ENCODE data around the gene OGFOD3.

The OGFOD3 gene

GRCh38 chr17:82447876-82448275 lies 29.5 kb upstream of the OGFOD3 start:
- Histone ChIP-seq H3K27me3 (ENCODE audit: low read length) (no peaks in the 10 kb centered on the region), H3K9me2 (replicated peaks; ENCODE audit: insufficient read depth, low read length) (no peaks in the 10 kb centered on the region), H3F3A (ENCODE audit: insufficient read depth) (peaks cover 16% of the 10 kb centered on the region), H2AFZ (ENCODE audit: low read depth, low read length, severe bottlenecking) (no peak overlapping the region), H3K9ac (ENCODE audit: low read length) (no peak overlapping the region), H3K4me2 (ENCODE audit: low read depth, low read length, poor library complexity, severe bottlenecking) (no peak overlapping the region), H3K36me3 (ENCODE audit: low read length) (0 out of 2 replicates have a peak, but pooled peaks cover 4% of the 10 kb centered on the region), H3K27ac (ENCODE audit: low read depth, low read length) (no peak overlapping the region; the same call in 1 of the 2 replicates), H3K9me3 (ENCODE audit: insufficient read depth, low read length) (no peaks in the 10 kb centered on the region), H4K20me1 (ENCODE audit: low read depth, low read length) (no peaks in the 10 kb centered on the region), H3K79me2 (ENCODE audit: insufficient read depth, low read length) (peaks cover 20% of the 10 kb centered on the region), H3K4me3 (ENCODE audit: insufficient read depth, low read length, poor library complexity, severe bottlenecking) (no peak overlapping the region)
- no peak for TF ChIP-seq CTCF (IDR thresholded peaks at IDR 0.05; ENCODE audit: insufficient read depth, low read length, poor library complexity, severe bottlenecking)
- TF ChIP-seq EZH2phosphoT487 (conservative IDR thresholded peaks at IDR 0.05; ENCODE audit: low read length): no peak

GRCh38 chr17:82446649-82447048 lies 28.3 kb upstream of the OGFOD3 start:
- no peaks in the 10 kb centered on the region for H3K9me2 ChIP-seq (replicated peaks; ENCODE audit: insufficient read depth, low read length)
- TF ChIP-seq EZH2phosphoT487 (conservative IDR thresholded peaks at IDR 0.05; ENCODE audit: low read length) (no peak), CTCF (IDR thresholded peaks at IDR 0.05; ENCODE audit: insufficient read depth, low read length, poor library complexity, severe bottlenecking) (no peak)
- H3K79me2 ChIP-seq (ENCODE audit: insufficient read depth, low read length): peaks cover 20% of the 10 kb centered on the region
- peaks cover 10% of the 10 kb centered on the region; the same call in 1 of the 2 replicates for H3K36me3 ChIP-seq (ENCODE audit: low read length)
- peaks cover 26% of the 10 kb centered on the region for H3F3A ChIP-seq (ENCODE audit: insufficient read depth)
- H3K27ac ChIP-seq (ENCODE audit: low read depth, low read length): no peak overlapping the region
- H3K9me3 ChIP-seq (ENCODE audit: insufficient read depth, low read length): no peaks in the 10 kb centered on the region
- no peak overlapping the region for H2AFZ ChIP-seq (ENCODE audit: low read depth, low read length, severe bottlenecking)
- no peaks in the 10 kb centered on the region for H3K27me3 ChIP-seq (ENCODE audit: low read length)
- no peak overlapping the region for H3K9ac ChIP-seq (ENCODE audit: low read length)
- H3K4me2 ChIP-seq (ENCODE audit: low read depth, low read length, poor library complexity, severe bottlenecking): no peak overlapping the region
- no peak overlapping the region for H3K4me3 ChIP-seq (ENCODE audit: insufficient read depth, low read length, poor library complexity, severe bottlenecking)
- no peaks in the 10 kb centered on the region for H4K20me1 ChIP-seq (ENCODE audit: low read depth, low read length)

DNA sequence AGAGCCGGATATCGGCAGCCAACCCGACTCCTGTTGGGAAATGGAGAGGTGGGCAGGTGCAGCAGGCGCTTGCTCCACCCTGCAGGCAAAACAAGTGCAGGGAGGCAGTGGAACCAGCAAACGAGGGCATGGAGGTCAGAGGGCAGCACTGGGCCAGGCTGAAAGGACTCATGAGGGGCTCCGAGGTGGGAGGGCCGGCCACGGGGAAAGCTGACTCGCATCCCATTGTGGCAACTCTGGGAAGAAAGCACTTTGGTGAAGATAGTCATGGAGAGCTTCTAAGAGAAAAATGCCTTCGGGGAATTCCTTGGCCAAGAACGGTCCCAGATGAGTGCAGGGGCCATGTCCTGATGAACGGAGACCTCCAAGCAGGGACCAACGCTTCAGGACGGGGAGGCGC lies 27.7 kb upstream of the OGFOD3 start:
- no peak overlapping the region for H2AFZ ChIP-seq (ENCODE audit: low read depth, low read length, severe bottlenecking)
- no peaks in the 10 kb centered on the region for H4K20me1 ChIP-seq (ENCODE audit: low read depth, low read length)
- H3K4me2 ChIP-seq (ENCODE audit: low read depth, low read length, poor library complexity, severe bottlenecking): no peak overlapping the region
- TF ChIP-seq EZH2phosphoT487 (conservative IDR thresholded peaks at IDR 0.05; ENCODE audit: low read length) (no peak), CTCF (IDR thresholded peaks at IDR 0.05; ENCODE audit: insufficient read depth, low read length, poor library complexity, severe bottlenecking) (no peak)
- peaks cover 32% of the 10 kb centered on the region for H3F3A ChIP-seq (ENCODE audit: insufficient read depth)
- H3K36me3 ChIP-seq (ENCODE audit: low read length): peaks cover 10% of the 10 kb centered on the region; the same call in 1 of the 2 replicates
- H3K9me2 ChIP-seq (replicated peaks; ENCODE audit: insufficient read depth, low read length): no peaks in the 10 kb centered on the region
- H3K79me2 ChIP-seq (ENCODE audit: insufficient read depth, low read length): peaks cover 20% of the 10 kb centered on the region
- no peak overlapping the region for H3K27ac ChIP-seq (ENCODE audit: low read depth, low read length)
- no peaks in the 10 kb centered on the region for H3K27me3 ChIP-seq (ENCODE audit: low read length)
- no peak overlapping the region for H3K9ac ChIP-seq (ENCODE audit: low read length)
- H3K9me3 ChIP-seq (ENCODE audit: insufficient read depth, low read length): no peaks in the 10 kb centered on the region
- H3K4me3 ChIP-seq (ENCODE audit: insufficient read depth, low read length, poor library complexity, severe bottlenecking): no peak overlapping the region

Measured in SU-DHL-6 (cell line).